CD4-positive, alpha-beta T cell (primary cell): ENCODE measurements around the gene SPATA31C2. TPM values are rescaled to one million over a fixed set of nuclear protein-coding genes. Genes with fewer than 3 reads are reported as not detected.

Source experiments
- ATAC-seq: fragments of 200-7000 bp; cut with Tn5 transposase; one replicate; pipeline ENCODE4 v1.10.0; 2022; ENCODE audit warnings: mild to moderate bottlenecking; ENCODE audit not compliant: poor library complexity
- CTCF ChIA-PET: fragments of 350-600 bp; sonication (Branson Sonifier 250); formaldehyde crosslinking; loops from one replicate; lab custom pipeline; 2021; ENCODE audit warnings: antibody characterized with exemption, inconsistent platforms; lab: Charles Lee
- POLR2A ChIA-PET: fragments of 350-600 bp; sonication (Branson Sonifier 250); formaldehyde crosslinking; loops from one replicate; lab custom pipeline; 2021; ENCODE audit warnings: antibody characterized with exemption, inconsistent platforms; lab: Charles Lee
- DNase-seq, 14 experiments: peaks; one replicate each; pipeline ENCODE4 v3.0.0-alpha.2; 2013 to 2020; ENCODE audit warnings: mixed read lengths in 2 of 14
- H3K27ac ChIP-seq, 2 donors: one replicate each; pipeline versions ENCODE4 v1.5.1 to v1.7.0; 2013; ENCODE audit warnings: low read length in 2 of 2, low read depth in 1 of 2, mild to moderate bottlenecking in 1 of 2
- H3K27me3 ChIP-seq, 2 experiments: 1 replicate in 1 of 2; 2 replicates in 1 of 2; pipeline versions ENCODE4 v1.6.1 to v1.7.0; 2013; ENCODE audit warnings: low read length in 2 of 2, control low read depth in 1 of 2, mild to moderate bottlenecking in 1 of 2, moderate library complexity in 1 of 2; ENCODE audit not compliant: insufficient read depth in 2 of 2, control insufficient read depth in 1 of 2
- H3K36me3 ChIP-seq: one replicate; pipeline ENCODE4 v1.6.1; 2013; ENCODE audit warnings: low read length, control low read depth; ENCODE audit not compliant: insufficient read depth
- H3K4me1 ChIP-seq: one replicate; pipeline ENCODE4 v1.6.1; 2013; ENCODE audit warnings: low read length, control low read depth; ENCODE audit not compliant: insufficient read depth
- H3K4me3 ChIP-seq: one replicate; pipeline ENCODE4 v1.5.1; 2013; ENCODE audit warnings: mild to moderate bottlenecking, low read length, moderate library complexity
- H3K9me3 ChIP-seq, 2 experiments: 1 replicate in 1 of 2; 2 replicates in 1 of 2; pipeline versions ENCODE4 v1.6.1 to v1.7.0; 2013; ENCODE audit warnings: low read length in 2 of 2, mild to moderate bottlenecking in 2 of 2, control low read depth in 1 of 2, moderate library complexity in 1 of 2; ENCODE audit not compliant: control insufficient read depth in 1 of 2, insufficient read depth in 1 of 2
- H3K27ac Mint-ChIP-seq: one replicate; pipeline ENCODE4 v1.8.0; 2020; ENCODE audit warnings: mixed read lengths
- H3K27me3 Mint-ChIP-seq: one replicate; pipeline ENCODE4 v1.8.0; 2021; ENCODE audit warnings: mixed read lengths
- H3K36me3 Mint-ChIP-seq: one replicate; pipeline ENCODE4 v1.8.0; 2021; ENCODE audit warnings: low read depth, mixed read lengths
- H3K4me1 Mint-ChIP-seq: one replicate; pipeline ENCODE4 v1.8.0; 2021; ENCODE audit warnings: low read depth, mixed read lengths
- H3K4me3 Mint-ChIP-seq: one replicate; pipeline ENCODE4 v1.8.0; 2020; ENCODE audit warnings: mild to moderate bottlenecking, mixed read lengths
- H3K9me3 Mint-ChIP-seq: one replicate; pipeline ENCODE4 v1.8.0; 2020; ENCODE audit warnings: mixed read lengths
- intact Hi-C, 2 experiments: fragments of 100-400 bp; cut with DNase I in 1 of 2; cut with micrococcal nuclease in 1 of 2; formaldehyde crosslinking; loops; one replicate each; pipeline versions ENCODE4 v1.15.1 to v1.9.0; 2023 to 2025; cut with DNase I, micrococcal nuclease
- total RNA-seq, 174 experiments: library from RNA in 2 of 174; stranded (reverse) in 2 of 174; gene quantifications; one replicate each; pipeline ENCODE4 v1.2.3 and lab custom pipeline; 2021 to 2026
- TF ChIP-seq, protein P1 (sequence below): fragments of 200-600 bp; IDR thresholded peaks from one replicate; pipeline ENCODE4 v1.8.0; 2022; ENCODE audit warnings: antibody characterized with exemption, mild to moderate bottlenecking

SPATA31C2 gene
- total RNA-seq, 2 experiments from 2014 or later = not detected

DNA sequence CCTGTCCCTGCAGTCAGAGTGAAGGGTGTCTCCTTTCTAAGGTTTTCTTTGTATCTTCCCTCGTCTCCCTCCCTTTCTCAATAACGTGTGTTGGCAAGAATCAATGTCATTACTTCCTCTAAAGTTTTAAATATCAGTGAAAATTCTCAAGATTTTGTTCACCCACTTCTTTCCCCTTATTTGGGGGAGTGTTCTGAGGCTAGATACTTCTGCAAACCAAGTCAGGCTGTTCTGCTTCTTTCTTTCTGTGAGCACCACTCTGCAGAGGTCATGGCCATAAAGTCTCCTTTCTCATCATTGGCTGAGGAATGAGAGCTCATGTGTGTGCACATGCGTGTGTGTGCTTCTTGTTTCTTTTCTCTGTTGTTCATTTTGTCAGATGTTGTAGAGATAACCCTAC, 26.6 kb upstream of the SPATA31C2 start:
- Mint-ChIP-seq H3K36me3 (no peaks in the 10 kb centered on the region), H3K9me3 (no peaks in the 10 kb centered on the region), H3K27ac (no peak overlapping the region), H3K4me3 (no peak overlapping the region), H3K27me3 (peaks cover 60% of the 10 kb centered on the region), H3K4me1 (no peaks in the 10 kb centered on the region)
- DNase-seq = no peak
- POLR2A ChIA-PET = no interaction called here
- Histone ChIP-seq H3K27me3 (peaks cover 4 to 5% of the 10 kb centered on the region in 2 experiments), H3K36me3 (no peaks in the 10 kb centered on the region), H3K4me1 (no peaks in the 10 kb centered on the region), H3K9me3 (peaks cover 0 to 4% of the 10 kb centered on the region in 2 experiments), H3K4me3 (no peak overlapping the region), H3K27ac (no peak overlapping the region)
- TF ChIP-seq, protein P1, sequence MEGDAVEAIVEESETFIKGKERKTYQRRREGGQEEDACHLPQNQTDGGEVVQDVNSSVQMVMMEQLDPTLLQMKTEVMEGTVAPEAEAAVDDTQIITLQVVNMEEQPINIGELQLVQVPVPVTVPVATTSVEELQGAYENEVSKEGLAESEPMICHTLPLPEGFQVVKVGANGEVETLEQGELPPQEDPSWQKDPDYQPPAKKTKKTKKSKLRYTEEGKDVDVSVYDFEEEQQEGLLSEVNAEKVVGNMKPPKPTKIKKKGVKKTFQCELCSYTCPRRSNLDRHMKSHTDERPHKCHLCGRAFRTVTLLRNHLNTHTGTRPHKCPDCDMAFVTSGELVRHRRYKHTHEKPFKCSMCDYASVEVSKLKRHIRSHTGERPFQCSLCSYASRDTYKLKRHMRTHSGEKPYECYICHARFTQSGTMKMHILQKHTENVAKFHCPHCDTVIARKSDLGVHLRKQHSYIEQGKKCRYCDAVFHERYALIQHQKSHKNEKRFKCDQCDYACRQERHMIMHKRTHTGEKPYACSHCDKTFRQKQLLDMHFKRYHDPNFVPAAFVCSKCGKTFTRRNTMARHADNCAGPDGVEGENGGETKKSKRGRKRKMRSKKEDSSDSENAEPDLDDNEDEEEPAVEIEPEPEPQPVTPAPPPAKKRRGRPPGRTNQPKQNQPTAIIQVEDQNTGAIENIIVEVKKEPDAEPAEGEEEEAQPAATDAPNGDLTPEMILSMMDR = no peak
- intact Hi-C loops = no loop called here
- ATAC-seq = no peak
- CTCF ChIA-PET = no interaction called here

DNA sequence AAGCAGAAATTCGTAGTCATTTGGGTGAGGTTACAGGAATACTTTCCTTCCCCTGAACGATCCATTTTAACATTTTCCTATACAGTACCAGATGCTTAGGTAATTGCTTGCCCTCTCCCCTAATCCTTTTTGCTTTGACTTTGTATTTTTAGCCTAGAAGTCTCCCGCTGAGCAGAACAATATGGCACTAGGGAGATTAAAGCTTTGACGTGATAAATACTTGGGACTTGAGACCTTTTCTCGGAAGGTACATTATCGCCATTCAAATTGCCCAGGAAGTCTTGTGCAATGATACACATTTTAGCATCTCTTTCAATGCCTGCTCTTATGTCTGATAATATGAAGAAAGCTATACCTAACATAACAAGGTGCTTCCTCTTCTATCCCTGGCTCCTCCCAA, 22.9 kb upstream of the SPATA31C2 start:
- ATAC-seq (no peak), DNase-seq (no peak)
- Mint-ChIP-seq H3K27ac (no peak overlapping the region), H3K9me3 (no peaks in the 10 kb centered on the region), H3K4me1 (no peaks in the 10 kb centered on the region), H3K4me3 (no peak overlapping the region), H3K27me3 (peaks cover 61% of the 10 kb centered on the region), H3K36me3 (no peaks in the 10 kb centered on the region)
- ChIA-PET POLR2A (no interaction called here), CTCF (no interaction called here)
- Histone ChIP-seq H3K36me3 (no peaks in the 10 kb centered on the region), H3K9me3 (no peaks in the 10 kb centered on the region), H3K27me3 (peaks cover 2 to 5% of the 10 kb centered on the region in 2 experiments), H3K27ac (no peak overlapping the region), H3K4me3 (no peak overlapping the region), H3K4me1 (no peaks in the 10 kb centered on the region)
- intact Hi-C loops = no loop called here
- TF ChIP-seq, protein P1 = no peak

DNA sequence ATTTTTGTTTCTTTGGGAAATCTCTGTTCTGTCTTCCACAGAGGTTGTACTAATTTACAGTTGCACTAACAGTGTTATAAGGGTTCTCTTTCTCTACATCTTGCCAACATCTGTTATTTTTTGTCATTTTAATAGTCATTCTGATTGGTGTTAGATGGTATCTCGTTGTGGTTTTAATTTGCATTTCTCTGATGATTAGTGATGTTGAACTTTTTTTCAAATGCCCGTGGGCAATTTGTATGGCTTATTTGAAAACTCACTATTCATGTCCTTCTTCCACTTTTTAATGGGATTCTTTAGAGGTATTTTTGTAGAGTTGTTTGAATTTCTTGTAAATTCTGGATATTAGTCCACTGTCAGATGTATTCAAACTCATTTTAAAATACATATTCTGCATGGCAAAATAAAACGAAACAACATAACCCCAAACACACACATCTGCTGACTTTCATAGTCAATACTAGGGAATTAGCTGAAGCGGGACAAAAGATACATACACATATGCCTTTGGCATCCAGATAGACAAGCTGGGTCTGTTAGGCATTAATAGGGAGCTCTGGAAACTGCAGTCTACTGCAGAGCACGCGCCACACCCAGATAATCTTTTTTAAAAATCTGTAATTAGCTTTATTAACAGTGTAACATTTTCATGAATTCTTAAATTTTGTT, 5.8 kb upstream of the SPATA31C2 start:
- H3K4me3 Mint-ChIP-seq = no peak overlapping the region
- H3K4me1 ChIP-seq = no peaks in the 10 kb centered on the region
- no peak overlapping the region for H3K4me3 ChIP-seq
- ChIA-PET CTCF (interaction anchor here (0.6 kb wide), 1 partner anchor 37 kb away, joined by 3 read pairs; no protein-coding TSS in a partner anchor), POLR2A (no interaction called here)
- intact Hi-C loops = no loop called here
- H3K4me1 Mint-ChIP-seq = peaks cover 3% of the 10 kb centered on the region
- TF ChIP-seq, protein P1 = no peak
- no peaks in the 10 kb centered on the region for H3K36me3 Mint-ChIP-seq
- ATAC-seq = no peak
- H3K9me3 ChIP-seq = no peaks in the 10 kb centered on the region
- H3K27ac Mint-ChIP-seq = no peak overlapping the region
- no peaks in the 10 kb centered on the region for H3K36me3 ChIP-seq
- DNase-seq = no peak
- no peak overlapping the region for H3K27ac ChIP-seq
- H3K27me3 ChIP-seq = peaks cover 4% of the 10 kb centered on the region in 2 experiments
- peaks cover 48% of the 10 kb centered on the region for H3K27me3 Mint-ChIP-seq
- no peaks in the 10 kb centered on the region for H3K9me3 Mint-ChIP-seq
